ENCODE data around the gene ASB1.

- TF ChIP-seq CTCF (IDR thresholded peaks at IDR 0.05 in 2 of 3, conservative IDR thresholded peaks at IDR 0.05 in 1 of 3; ENCODE audit: insufficient read depth in 2 of 3, low read depth in 1 of 3, low read length in 3 of 3) (no peak), TSHZ1 (CRISPR knock-in tag; IDR thresholded peaks at IDR 0.05) (no peak), CEBPB (tag; IDR thresholded peaks at IDR 0.05) (no peak)
Observed at GRCh38 chr2:238501311-238501710, 74.6 kb downstream of the ASB1 start.
